EH (cell line): ENCODE results near the gene TGIF2LX.
"Not testable (repeated sequence)": the region's sequence is repeated elsewhere in the genome, so short reads cannot be mapped to it uniquely, and the experiment has no call there.

Source experiments
- DNase-seq: peaks from one replicate; pipeline ENCODE4 v3.0.0-alpha.2; 2015; ENCODE audit warnings: low read depth

TGIF2LX gene

DNA sequence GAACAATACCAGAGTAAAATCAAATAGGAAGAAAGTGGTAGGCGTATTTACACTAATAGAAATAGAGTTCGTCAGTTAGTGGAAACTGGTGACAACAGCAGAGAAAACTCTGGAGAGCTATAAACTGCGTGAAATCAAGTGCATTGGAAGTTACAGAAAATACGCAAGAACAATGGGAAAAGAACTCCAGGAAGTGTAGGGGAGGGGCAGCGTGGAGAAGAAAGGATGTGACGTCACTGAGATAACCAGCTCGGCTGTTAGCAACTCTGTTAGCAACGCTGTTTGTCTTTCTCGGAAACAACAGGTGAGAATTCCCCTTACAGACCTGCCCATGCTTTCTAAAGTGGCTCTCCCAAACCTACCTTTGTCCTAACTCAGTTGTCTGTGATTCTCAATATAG lies at the start of gene TGIF2LX:
TSS of gene TGIF2LX (plus strand) at position 244 of the 400 bp plus-strand sequence. CDS start 178 bp downstream, outside the sequence.
- DNase-seq: not testable (repeated sequence)

DNA sequence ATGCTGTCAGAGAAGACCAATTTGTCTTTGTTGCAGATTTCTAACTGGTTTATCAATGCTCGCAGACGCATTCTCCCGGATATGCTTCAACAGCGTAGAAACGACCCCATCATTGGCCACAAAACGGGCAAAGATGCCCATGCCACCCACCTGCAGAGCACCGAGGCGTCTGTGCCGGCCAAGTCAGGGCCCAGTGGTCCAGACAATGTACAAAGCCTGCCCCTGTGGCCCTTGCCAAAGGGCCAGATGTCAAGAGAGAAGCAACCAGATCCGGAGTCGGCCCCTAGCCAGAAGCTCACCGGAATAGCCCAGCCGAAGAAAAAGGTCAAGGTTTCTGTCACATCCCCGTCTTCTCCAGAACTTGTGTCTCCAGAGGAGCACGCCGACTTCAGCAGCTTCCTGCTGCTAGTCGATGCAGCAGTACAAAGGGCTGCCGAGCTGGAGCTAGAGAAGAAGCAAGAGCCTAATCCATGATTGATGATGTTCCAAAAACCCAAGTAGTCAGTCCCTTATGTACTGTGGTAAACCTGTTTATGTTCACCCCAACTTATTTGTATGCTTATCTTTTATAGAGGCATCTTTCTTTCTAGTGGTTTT lies 728 bp downstream of the TGIF2LX start:
- not testable (repeated sequence) for DNase-seq

DNA sequence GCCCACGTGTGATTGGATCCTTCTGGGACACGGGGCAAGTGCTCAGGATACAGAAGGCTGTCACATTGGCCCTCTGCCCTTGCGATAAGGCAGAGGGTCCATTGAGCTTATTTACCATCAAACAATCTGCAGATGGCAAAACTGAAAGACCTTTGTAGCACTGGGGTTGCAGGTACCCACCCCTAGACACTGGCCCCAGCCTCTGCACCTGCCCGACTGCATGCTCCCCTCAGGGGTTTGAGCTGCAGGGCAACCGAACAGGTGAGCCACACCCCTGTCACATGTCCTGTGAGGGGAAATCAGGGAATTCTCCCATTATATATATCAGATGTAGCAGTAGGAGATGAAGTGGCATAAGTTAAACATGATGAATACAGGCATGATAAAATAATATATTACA lies 21.4 kb downstream of the TGIF2LX start:
- not testable (repeated sequence) for DNase-seq

DNA sequence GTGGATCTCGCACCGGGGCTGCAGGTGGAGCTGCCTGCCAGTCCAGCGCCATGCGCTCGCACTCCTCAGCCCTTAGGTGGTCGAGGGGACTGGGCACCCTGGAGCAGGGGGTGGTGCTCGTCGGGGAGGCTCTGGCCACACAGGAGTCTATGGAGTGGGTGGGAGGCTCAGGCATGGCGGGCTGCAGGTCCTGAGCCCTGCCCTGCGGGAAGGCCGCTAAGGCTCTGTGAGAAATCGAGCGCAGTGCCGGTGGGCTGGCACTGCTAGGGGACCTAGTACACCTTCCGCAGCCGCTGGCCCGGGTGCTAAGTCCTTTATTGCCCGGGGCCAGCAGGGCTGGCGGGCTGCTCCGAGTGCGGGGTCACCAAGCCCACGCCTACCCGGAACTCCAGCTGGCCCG lies 43.9 kb downstream of the TGIF2LX start:
- not testable (repeated sequence) for DNase-seq
